AG04450 (cell line): ENCODE results near the gene HOXA13. TPM values are rescaled to one million over a fixed set of nuclear protein-coding genes. Genes with fewer than 3 reads are reported as not detected.

ENCODE experiments used
- CTCF ChIA-PET: fragments of 300-600, 350-600 bp; formaldehyde crosslinking; extraction: SDS; loops from one replicate; lab custom pipeline; 2022; ENCODE audit warnings: antibody characterized with exemption, inconsistent platforms; lab: Charles Lee
- POLR2A ChIA-PET: fragments of 350-600 bp; formaldehyde crosslinking; extraction: SDS; loops from one replicate; lab custom pipeline; 2021; ENCODE audit warnings: antibody characterized with exemption, inconsistent platforms; lab: Yijun Ruan, JAX
- DNase-seq: peaks from one replicate; pipeline ENCODE4 v3.0.0-alpha.2; 2011; ENCODE audit warnings: low read depth, low spot score
- H3K27ac ChIP-seq: one replicate; pipeline ENCODE4 v1.5.1; 2012; ENCODE audit warnings: low read depth, low read length, control low read depth
- H3K27me3 ChIP-seq: one replicate; pipeline ENCODE4 v1.6.0; 2012; ENCODE audit warnings: low read length; ENCODE audit not compliant: control insufficient read depth, insufficient read depth
- H3K4me3 ChIP-seq: 2 replicates; pipeline ENCODE4 v1.5.1; 2011; ENCODE audit warnings: mild to moderate bottlenecking, low read depth, low read length, control low read depth
- H3K9me3 ChIP-seq: 2 replicates; pipeline ENCODE4 v1.5.1; 2012; ENCODE audit warnings: low read length; ENCODE audit not compliant: control insufficient read depth, insufficient read depth
- polyA plus RNA-seq: library from polyadenylated mRNA; depleted of rRNA; stranded (reverse); fragments of >200 nt; gene quantifications from 2 replicates; pipeline ENCODE4 v1.2.3, GENCODE V29; 2011
- TF ChIP-seq, protein P1 (sequence below): IDR thresholded peaks from 2 replicates; pipeline ENCODE4 v1.5.1; 2011; ENCODE audit warnings: low read depth, low read length, control low read depth, inconsistent platforms

Gene HOXA13
- polyA plus RNA-seq, 1 experiment = not detected

DNA sequence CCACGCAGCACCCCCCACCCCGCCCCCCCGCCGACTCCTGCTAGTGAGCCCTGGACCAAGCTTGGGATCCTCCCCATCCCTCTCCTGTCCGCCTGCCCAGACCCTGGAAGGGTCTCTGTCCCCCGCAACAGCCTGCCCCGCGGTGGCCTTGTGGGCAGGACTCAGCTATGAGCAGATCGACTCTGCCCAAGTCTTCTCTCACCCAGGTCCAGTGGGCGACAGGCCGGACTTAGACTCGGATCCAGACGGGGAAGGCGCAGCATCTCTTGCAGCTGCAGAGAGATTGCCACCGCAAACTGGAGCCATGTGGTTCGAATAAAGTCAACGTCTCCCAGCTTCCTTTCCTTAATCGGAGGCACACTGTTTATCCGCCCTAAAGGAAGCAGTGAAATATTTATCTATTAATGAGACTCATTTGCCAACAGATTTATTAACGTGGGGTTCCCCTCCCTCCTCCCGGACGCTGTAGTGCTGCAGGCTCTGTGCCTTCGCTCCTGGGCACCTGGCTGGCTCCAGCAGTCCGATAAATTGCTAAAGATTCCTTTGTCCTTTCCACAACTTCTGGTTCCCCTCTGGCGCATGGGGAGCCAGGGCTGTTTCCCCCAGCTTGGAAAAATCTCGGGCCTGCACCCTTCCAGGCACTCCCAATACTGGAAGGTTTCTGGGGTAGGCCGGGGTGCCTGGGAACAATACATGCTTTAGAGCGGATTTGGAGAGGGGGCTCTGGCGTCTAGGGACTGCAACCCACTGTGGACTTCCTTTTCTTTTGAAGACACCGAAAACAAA lies 42.8 kb downstream of the HOXA13 start:
- Histone ChIP-seq H3K27me3 (peaks cover 10% of the 10 kb centered on the region), H3K4me3 (peak overlapping the region; percentile 68; the same call in 1 of the 2 replicates)
- no peak for DNase-seq

DNA sequence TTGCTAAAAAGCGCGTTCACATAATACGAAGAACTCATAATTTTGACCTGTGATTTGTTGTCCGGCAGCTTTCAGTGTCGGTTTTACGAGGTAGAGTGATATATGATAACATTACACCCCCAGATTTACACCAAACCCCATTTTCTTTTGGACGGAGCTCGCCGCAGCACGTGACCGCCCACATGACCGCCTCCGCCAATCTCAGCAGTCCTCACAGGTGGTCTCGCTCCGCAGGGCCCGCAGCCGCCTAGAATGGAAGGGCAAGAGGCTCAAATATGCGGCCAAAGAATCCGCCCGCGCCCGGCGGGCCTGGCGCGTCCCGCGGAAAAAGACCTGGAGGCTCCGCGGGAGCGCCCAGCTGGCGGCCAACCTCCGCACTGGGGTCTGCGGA lies 43.4 kb downstream of the HOXA13 start, which contains the start of gene HOXA7:
Gene HOXA7 (minus strand): TSS at position 168 of the 391 bp plus-strand sequence. CDS start 130 bp downstream, at position 38.
- TF ChIP-seq, protein P1, sequence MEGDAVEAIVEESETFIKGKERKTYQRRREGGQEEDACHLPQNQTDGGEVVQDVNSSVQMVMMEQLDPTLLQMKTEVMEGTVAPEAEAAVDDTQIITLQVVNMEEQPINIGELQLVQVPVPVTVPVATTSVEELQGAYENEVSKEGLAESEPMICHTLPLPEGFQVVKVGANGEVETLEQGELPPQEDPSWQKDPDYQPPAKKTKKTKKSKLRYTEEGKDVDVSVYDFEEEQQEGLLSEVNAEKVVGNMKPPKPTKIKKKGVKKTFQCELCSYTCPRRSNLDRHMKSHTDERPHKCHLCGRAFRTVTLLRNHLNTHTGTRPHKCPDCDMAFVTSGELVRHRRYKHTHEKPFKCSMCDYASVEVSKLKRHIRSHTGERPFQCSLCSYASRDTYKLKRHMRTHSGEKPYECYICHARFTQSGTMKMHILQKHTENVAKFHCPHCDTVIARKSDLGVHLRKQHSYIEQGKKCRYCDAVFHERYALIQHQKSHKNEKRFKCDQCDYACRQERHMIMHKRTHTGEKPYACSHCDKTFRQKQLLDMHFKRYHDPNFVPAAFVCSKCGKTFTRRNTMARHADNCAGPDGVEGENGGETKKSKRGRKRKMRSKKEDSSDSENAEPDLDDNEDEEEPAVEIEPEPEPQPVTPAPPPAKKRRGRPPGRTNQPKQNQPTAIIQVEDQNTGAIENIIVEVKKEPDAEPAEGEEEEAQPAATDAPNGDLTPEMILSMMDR = no peak
- Histone ChIP-seq H3K4me3 (peak within 1 kb of the TSS; percentile 68), H3K27ac (peak within 1 kb of the TSS; percentile 21), H3K9me3 (peaks cover 16% of the 10 kb centered on the region; the same call in 1 of the 2 replicates), H3K27me3 (peaks cover 10% of the 10 kb centered on the region)
- CTCF ChIA-PET = interaction anchor here (0.7 to 1.9 kb wide), 9 partner anchors 8 to 1302 kb away, joined by 3 to 13 read pairs (median 5); partner anchors contain the start of gene HOXA5
- no peak for DNase-seq
- POLR2A ChIA-PET = interaction anchor here (0.6 to 1.0 kb wide), 2 partner anchors 11 to 956 kb away, joined by 3 read pairs; no protein-coding TSS in a partner anchor

More for the DNA sequence above, 42.8 kb downstream of the HOXA13 start:
- Histone ChIP-seq H3K9me3 (peaks cover 16% of the 10 kb centered on the region; the same call in 1 of the 2 replicates), H3K27ac (no peak overlapping the region)
- ChIA-PET CTCF (interaction anchor here (0.6 to 1.9 kb wide), 12 partner anchors 9 to 1303 kb away, joined by 3 to 13 read pairs (median 5); partner anchors contain the start of gene HOXA5), POLR2A (interaction anchor here (1.0 kb wide), 1 partner anchor 11 kb away, joined by 3 read pairs; no protein-coding TSS in a partner anchor)
- TF ChIP-seq, protein P1 = no peak

DNA sequence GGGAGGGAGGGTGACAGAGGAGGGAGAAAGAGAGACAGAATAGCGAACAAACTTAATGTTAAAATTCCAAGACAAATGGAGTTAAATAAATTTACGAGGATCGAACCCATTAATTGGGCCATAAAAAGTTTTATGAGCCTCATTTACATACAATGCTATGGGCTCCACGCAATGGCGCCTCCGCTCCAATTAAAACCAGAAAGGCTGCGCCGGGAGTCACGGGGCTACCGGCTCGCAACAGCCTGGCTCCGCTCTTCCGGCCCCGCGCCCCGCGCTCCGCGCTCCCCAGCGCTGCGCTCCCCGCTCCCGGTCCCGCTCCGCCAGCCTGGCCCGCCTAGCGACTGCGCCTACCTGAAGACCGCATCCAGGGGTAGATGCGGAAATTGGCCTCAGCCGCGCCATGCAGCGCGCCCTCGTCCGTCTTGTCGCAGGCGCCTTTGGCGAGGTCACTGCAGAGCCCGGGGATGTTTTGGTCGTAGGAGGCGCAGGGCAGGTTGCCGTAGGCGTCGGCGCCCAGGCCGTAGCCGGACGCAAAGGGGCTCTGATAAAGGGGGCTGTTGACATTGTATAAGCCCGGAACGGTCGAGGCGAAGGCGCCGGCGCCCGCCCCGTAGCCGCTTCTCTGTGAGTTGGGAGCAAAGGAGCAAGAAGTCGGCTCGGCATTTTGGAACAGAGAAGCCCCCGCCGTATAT lies 43.9 kb downstream of the HOXA13 start:
- ChIA-PET POLR2A (interaction anchor here (0.6 kb wide), 1 partner anchor 956 kb away, joined by 3 read pairs; no protein-coding TSS in a partner anchor), CTCF (interaction anchor here (0.9 to 1.9 kb wide), 7 partner anchors 11 to 786 kb away, joined by 4 to 13 read pairs (median 6); partner anchors contain the start of gene HOXA5)
- H3K27ac ChIP-seq = peak overlapping the region; percentile 21
- H3K9me3 ChIP-seq = peaks cover 16% of the 10 kb centered on the region; the same call in 1 of the 2 replicates
- peaks cover 10% of the 10 kb centered on the region for H3K27me3 ChIP-seq
- TF ChIP-seq, protein P1 = no peak
- H3K4me3 ChIP-seq = peak overlapping the region; percentile 68
- no peak for DNase-seq

DNA sequence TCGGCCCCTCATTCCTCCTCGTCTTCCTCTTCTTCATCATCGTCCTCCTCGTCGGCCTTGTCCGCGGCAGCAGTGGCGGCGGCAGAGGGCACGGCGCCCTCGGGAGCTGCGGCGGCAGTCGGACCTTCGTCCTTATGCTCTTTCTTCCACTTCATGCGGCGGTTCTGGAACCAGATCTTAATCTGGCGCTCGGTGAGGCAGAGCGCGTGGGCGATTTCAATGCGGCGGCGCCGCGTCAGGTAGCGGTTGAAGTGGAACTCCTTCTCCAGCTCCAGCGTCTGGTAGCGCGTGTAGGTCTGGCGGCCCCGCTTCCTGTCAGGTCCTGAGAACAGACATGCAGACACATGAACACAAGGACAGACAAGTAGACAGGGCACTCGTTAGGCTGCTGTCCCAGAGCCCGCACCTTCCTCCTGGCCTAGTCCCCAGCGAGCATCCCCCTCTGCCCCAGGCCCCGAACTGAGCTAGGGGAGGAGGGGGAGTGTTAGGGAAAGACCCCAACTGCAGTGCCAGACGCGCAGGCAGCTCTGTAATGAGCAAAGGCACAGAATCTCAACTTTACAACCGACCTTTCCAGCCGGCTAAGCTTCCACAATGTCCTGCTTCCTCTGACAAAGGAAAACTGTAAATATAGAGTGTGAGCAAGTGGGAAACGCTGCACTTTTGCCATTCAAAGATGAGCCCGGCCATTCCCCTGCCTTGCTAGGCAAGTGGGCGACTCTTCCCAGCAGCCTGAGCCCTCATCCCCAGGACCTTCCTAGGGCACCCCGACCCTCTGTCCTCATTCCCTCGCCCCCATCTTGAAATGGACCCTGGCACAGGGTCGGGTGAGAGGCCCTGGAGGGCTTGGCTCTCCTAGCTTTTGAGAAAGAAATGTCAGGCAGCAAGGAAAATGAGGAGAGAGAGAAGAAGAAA lies 44.7 kb downstream of the HOXA13 start:
- POLR2A ChIA-PET = no interaction called here
- Histone ChIP-seq H3K9me3 (peaks cover 15% of the 10 kb centered on the region; the same call in 1 of the 2 replicates), H3K27ac (no peak overlapping the region), H3K27me3 (peaks cover 10% of the 10 kb centered on the region), H3K4me3 (peak overlapping the region; percentile 68)
- CTCF ChIA-PET = interaction anchor here (0.9 to 1.6 kb wide), 3 partner anchors 10 to 301 kb away, joined by 4 to 6 read pairs (median 5); no protein-coding TSS in a partner anchor
- no peak for DNase-seq
- TF ChIP-seq, protein P1 = no peak
